IMR-90 (cell line): ENCODE data around the gene BMP7.

Experiments used
- BHLHE40 ChIP-seq: fragments of 150-350 bp; IDR thresholded peaks from 2 replicates; pipeline ENCODE4 v1.6.1; 2016; ENCODE audit warnings: mild to moderate bottlenecking, low read depth, low read length
- CEBPB ChIP-seq: IDR thresholded peaks from 2 replicates; pipeline ENCODE4 v1.6.1; 2012; ENCODE audit warnings: low read depth, low read length, improper control_type of control experiment
- FOS ChIP-seq: fragments of 150-350 bp; IDR thresholded peaks from 2 replicates; pipeline ENCODE4 v1.6.1; 2016; ENCODE audit warnings: low read depth, low read length
- MAFK ChIP-seq: IDR thresholded peaks from 2 replicates; pipeline ENCODE4 v1.6.1; 2012; ENCODE audit warnings: low read depth, low read length, improper control_type of control experiment
- MAZ ChIP-seq: IDR thresholded peaks from 2 replicates; pipeline ENCODE4 v1.6.1; 2012; ENCODE audit warnings: low read depth, mild to moderate bottlenecking, low read length, improper control_type of control experiment, moderate library complexity, borderline replicate concordance
- MXI1 ChIP-seq: IDR thresholded peaks from 2 replicates; pipeline ENCODE4 v1.6.1; 2012; ENCODE audit warnings: low read depth, mild to moderate bottlenecking, low read length, moderate library complexity, borderline replicate concordance
- POLR2A ChIP-seq: IDR thresholded peaks from 2 replicates; pipeline ENCODE4 v1.6.1; 2012; ENCODE audit warnings: mild to moderate bottlenecking, low read depth, low read length
- RAD21 ChIP-seq: IDR thresholded peaks from 2 replicates; pipeline ENCODE4 v1.6.1; 2012; ENCODE audit warnings: low read length, improper control_type of control experiment
- RCOR1 ChIP-seq: IDR thresholded peaks from 2 replicates; pipeline ENCODE4 v1.6.1; 2012; ENCODE audit warnings: mild to moderate bottlenecking, low read length, improper control_type of control experiment; ENCODE audit not compliant: insufficient replicate concordance
- RFX5 ChIP-seq: IDR thresholded peaks from 2 replicates; pipeline ENCODE4 v1.8.0; 2012; ENCODE audit warnings: low read depth, mild to moderate bottlenecking, low read length, moderate library complexity
- SMC3 ChIP-seq: fragments of 150-350 bp; IDR thresholded peaks from 2 replicates; pipeline ENCODE4 v1.6.1; 2016; ENCODE audit warnings: low read depth, mild to moderate bottlenecking, antibody characterized with exemption, low read length, moderate library complexity
- TF ChIP-seq, protein P1 (sequence below): conservative IDR thresholded peaks from 2 replicates; pipeline ENCODE4 v1.5.1; 2012; ENCODE audit warnings: mild to moderate bottlenecking, low read depth, low read length, improper control_type of control experiment
- TF ChIP-seq, protein P2 (sequence below): fragments of 150-350 bp; IDR thresholded peaks from 2 replicates; pipeline ENCODE4 v1.6.1; 2017; ENCODE audit warnings: mild to moderate bottlenecking, antibody characterized with exemption, low read length, low read depth

DNA sequence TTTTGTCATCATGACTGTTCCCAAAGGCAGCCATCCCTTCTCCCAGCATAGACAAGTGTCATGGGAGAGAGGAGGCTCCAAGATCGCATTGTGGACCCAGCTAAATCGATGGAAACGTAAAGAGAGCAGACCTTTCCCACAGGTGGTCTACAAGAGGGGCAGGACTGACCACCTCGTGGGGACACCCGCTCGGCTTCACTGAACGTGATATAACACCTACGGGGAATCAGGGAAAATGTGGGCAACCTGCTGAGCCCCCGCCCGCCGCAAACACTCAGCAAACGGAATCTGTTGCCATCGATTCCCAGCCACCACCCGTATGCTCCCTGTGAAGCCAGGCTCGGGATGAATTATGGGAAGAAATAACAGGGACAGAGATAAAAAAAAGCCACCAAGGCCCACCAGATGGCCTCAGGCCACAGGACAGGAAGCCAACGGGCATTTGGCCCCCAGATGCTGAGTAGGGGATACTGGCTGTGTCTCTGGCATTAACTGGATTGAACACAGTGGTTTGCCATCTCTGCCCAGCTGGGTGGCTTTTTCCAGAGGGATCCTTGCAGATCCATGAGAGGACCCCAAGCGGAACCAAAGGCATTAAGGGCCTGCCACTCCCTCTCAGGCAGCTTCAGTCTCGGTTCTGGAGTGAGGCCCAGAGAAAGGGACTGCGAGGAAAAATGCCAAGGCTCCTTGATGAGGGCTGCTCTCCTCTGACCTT, 44.4 kb downstream of the BMP7 start:
- TF ChIP-seq MAFK (no peak), SMC3 (no peak), RAD21 (no peak), MAZ (no peak), MXI1 (no peak), POLR2A (no peak), RFX5 (no peak), RCOR1 (no peak), CEBPB (no peak), FOS (no peak), BHLHE40 (no peak)
- TF ChIP-seq, protein P1, sequence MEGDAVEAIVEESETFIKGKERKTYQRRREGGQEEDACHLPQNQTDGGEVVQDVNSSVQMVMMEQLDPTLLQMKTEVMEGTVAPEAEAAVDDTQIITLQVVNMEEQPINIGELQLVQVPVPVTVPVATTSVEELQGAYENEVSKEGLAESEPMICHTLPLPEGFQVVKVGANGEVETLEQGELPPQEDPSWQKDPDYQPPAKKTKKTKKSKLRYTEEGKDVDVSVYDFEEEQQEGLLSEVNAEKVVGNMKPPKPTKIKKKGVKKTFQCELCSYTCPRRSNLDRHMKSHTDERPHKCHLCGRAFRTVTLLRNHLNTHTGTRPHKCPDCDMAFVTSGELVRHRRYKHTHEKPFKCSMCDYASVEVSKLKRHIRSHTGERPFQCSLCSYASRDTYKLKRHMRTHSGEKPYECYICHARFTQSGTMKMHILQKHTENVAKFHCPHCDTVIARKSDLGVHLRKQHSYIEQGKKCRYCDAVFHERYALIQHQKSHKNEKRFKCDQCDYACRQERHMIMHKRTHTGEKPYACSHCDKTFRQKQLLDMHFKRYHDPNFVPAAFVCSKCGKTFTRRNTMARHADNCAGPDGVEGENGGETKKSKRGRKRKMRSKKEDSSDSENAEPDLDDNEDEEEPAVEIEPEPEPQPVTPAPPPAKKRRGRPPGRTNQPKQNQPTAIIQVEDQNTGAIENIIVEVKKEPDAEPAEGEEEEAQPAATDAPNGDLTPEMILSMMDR: no peak
- TF ChIP-seq, protein P2, sequence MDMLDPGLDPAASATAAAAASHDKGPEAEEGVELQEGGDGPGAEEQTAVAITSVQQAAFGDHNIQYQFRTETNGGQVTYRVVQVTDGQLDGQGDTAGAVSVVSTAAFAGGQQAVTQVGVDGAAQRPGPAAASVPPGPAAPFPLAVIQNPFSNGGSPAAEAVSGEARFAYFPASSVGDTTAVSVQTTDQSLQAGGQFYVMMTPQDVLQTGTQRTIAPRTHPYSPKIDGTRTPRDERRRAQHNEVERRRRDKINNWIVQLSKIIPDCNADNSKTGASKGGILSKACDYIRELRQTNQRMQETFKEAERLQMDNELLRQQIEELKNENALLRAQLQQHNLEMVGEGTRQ: no peak
